Stimulated activated CD4-positive, alpha-beta T cell treated with anti-CD3 and anti-CD28 coated beads, TNF-alpha, amount 100 ng/mL, for 48 hours (primary cell): ENCODE measurements around the gene SH3BGRL3.
"Not testable (repeated sequence)": the region's sequence is repeated elsewhere in the genome, so short reads cannot be mapped to it uniquely, and the experiment has no call there.

Experiments used
- DNase-seq, 3 donors: peaks; one replicate each; pipeline ENCODE4 v3.0.0-alpha.2; 2020; ENCODE audit warnings: low read depth in 3 of 3

Gene SH3BGRL3

DNA sequence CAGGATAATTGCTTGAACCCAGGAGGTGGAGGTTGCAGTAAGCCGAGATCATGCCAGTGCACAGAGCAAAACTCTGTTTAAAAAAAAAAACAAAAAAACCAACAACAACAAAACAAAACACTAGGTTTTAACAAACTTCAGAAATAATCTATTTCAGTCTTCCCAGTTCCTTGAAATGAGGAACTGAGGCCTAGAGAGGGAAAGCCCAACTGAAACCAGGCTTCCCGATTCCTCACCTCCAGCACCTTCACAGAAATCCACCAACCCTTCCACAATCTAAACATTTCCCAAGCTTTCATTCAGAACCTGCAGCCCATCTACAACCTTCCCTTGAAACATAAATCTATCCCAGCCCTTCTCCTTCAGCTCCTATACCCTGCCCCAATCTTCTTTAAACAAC is 37.3 kb downstream of the SH3BGRL3 start:
- DNase-seq: no peak

DNA sequence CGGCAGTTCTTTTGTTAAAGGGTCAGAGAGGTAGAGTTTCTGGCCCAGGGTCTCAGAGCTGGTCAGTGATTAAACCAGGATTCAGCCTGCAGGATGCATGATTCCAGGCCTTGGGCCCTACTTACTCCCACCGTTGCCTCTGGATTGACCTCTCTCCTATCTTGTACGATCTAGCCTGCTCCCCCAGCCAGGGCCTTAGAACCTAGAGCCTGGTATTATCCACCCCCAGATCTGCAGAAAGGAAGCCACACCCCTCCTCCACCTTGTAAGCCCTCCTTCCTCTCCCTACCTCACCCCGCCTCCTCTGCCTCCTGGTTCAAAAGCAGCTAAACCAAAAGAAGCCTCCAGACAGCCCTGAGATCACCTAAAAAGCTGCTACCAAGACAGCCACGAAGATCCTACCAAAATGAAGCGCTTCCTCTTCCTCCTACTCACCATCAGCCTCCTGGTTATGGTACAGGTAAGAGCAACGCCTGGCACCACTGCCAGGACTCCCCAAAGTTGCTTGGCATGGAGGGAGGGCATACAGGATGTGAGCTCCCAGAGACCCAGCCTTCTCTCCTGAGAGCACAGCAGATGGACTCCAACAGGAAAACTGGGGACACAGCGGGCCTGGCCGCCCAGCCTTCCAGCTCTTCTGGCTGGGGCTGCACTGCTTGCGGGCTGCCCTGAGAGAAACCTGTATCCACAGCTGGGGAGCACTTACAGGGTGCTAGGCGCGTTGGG is 37.9 kb downstream of the SH3BGRL3 start, which contains the start of gene CD52:
CD52 (plus strand) TSS at position 347 of the 726 bp plus-strand sequence; CDS start at position 407, 60 bp downstream.
- peak in 2 of 3 donors; percentile 52 to 75 for DNase-seq

DNA sequence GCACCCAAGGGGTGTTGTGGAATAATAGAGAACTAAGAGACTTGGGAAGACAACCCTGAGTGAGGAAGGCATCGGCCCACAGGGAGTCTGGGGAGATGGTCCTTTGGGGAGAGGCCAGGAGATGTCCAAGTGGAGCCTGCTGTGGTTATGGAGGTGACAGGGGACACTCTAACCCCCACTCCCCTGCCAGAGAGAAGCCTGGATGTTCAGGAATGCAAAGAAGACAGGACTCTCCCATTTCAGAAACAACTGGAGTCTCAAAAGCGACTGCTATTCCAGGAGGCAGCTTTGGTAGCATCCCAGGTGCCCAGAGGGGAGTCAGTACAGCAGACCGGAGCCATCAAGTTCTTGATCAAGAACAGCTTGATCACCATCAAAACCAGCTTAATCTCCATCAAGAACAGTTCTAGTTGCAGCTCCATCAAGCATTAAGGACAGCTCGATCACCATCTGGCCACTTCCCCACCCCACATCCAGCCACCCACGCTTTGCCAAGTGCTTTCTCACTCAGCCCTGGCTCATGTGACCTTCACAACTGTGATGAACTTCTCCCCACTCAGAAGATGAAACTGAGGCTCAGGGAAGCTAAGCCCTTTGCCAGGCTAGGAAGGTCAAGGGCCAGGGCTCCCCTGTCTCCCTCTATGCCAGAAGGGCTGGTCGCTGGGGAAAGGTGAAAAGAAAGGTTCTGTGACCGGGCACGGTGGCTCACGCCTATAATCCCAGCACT is 38.6 kb downstream of the SH3BGRL3 start:
- no peak for DNase-seq

DNA sequence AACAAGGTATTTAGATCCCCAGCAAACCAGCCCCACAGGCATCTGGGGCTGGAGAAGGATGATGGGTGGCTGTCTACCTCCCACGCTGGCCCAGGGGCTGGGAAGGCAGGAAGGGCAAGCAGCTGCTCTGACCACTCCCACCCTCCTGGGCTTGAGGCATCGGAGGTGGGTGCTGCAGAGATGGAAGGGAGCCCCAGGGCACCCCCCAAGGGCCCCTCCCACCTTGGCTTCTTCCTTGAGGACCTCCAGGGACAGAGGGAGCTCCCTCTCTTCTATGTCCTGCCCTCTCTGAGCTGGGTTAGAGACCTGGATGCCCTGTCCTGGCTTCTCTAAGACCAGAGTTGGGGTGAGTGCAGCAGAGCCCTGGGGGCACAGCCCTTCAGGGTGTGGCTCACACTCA is 41.0 kb downstream of the SH3BGRL3 start:
- no peak for DNase-seq

DNA sequence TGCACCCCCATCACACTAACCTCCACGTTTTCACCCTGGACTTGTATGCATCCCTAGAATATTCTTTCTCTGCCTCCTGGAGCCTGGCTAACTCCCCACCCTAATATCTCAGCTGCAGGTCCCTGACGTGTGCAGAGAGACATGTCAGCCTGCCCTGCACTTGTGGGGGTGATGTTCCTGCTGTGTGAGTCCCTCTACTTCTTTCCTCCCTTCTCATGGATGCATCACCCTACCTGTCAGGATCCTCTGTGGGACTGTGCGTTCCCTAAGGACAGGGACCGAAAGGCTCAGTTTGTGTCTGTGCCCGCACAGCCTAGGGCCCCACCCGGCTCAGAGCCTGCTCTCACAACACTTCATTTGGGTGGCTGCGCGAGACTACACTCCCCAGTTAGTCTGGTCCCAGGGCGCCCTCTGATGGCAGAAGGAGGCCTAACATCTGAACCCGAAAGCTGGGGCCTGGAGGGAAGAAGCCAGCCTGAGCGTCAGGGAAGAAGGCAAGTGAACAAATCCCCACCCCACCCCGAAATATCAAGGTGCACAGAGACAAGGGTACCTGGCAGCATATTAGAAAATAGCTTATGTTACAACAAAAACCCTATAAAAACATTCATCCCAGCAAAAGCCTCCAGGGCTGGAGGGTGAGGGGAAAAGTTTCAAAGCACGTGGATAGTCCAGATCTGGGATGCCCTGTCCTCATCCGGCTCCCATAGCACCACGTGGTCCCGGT is 41.6 kb downstream of the SH3BGRL3 start:
- peak; percentile 90 to 98 (median 91) for DNase-seq

DNA sequence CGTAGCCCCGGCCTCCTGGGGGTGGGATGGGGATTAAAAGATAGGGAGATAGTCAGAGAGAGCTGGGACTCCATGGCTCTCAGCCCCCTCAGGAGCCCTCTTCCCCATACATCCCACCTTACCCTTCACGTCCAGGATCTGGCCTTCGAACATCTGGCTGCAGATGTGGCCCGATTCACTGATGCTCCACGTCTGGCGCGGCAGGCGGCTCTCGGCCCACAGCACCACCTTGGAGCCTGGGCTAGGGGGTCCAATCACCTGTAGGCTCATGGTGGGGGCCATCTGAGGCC is 42.1 kb downstream of the SH3BGRL3 start:
- DNase-seq: no peak

DNA sequence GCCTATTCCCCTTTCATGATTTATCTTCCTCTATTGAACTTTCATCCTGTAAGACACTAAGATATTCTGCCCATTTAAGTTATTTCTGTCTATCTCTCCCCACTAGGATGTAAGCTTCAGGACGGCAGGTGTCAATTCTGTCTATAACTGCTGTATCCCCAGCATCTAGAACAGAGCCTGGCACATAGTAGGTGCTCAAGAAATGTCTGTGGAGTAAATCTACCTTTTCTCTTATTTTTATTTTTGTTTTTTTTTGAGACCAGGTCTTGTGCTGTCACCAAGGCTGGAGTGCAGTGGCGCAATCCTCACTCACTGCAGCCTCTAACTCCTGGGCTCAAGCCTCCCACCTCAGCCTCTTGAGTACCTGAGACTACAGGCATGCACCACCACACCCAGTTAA is 43.5 kb downstream of the SH3BGRL3 start:
- no peak for DNase-seq

DNA sequence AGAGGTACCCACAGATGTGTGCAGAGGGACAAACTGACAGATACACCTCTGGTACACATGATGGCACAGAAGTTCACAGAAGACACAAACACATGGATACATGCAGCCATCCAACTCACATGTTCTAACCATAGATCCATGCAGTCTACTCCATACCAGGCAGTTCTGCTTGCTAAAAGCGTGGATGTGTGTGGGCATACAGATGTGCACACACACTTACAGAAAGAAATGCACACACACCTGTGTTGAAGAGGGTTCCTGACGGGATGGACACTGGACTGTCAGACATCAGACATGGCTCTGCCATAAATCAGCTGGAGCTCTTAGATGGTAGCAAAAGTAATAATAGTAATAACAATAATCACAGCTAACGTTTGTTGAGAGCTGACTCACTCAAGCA is 44.7 kb downstream of the SH3BGRL3 start:
- DNase-seq: no peak

DNA sequence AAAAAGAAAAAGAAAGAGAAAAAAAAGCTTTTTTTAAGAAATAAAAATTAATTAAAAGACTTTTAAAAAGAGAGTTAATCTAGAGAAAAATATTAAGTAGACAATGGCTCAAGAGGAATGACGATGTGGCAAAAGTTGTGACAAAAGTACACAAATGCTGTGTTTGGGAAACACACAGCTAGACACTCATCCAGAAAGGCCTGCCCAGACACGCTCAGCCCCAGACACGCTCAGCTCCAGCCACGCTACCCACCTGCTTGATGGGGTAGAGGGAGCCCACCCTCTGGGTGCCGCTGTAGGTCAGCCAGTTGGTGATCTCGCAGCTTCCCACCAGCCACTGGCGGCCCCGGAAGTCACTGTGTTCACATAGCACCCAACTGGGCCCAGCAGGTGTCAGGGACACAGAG is 48.1 kb downstream of the SH3BGRL3 start:
- no peak for DNase-seq

DNA sequence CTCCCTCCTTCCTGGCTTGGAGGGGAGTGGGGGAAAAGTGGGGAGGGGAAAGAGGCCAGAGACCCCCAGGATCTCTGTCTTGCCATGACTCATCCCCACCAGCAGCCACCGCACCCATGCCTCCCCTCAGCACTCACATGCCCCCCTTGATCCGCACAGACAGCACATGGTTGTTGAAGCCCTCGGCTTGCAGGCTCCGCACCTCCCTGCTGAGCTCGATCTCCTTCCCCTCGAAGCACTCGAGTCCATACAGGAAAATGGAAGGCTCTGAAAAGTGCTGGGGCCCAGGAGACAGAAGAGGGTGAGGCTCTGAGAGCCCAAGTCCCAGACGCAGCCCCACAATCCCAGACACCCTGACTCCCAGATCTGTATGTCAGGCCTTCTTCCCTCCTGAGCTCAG is 48.7 kb downstream of the SH3BGRL3 start:
- no peak for DNase-seq

DNA sequence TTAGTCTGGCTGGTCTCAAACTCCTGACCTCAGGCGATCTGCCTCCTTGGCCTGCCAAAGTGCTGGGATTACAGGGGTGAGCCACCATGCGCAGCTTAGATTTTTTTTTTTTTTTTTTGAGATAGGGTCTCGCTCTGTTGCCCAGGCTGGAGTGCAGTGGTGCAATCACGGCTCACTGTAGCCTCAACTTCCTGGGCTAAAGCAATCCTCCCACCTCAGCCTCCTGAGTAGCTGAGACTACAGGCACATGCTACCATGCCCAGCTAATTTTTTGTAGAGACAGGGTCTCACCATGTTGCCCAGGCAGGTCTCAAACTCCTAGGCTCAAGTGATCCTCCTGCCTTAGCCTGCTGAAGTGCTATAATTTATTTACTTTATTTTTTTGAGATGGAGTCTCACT is 49.5 kb downstream of the SH3BGRL3 start:
- DNase-seq: not testable (repeated sequence)

DNA sequence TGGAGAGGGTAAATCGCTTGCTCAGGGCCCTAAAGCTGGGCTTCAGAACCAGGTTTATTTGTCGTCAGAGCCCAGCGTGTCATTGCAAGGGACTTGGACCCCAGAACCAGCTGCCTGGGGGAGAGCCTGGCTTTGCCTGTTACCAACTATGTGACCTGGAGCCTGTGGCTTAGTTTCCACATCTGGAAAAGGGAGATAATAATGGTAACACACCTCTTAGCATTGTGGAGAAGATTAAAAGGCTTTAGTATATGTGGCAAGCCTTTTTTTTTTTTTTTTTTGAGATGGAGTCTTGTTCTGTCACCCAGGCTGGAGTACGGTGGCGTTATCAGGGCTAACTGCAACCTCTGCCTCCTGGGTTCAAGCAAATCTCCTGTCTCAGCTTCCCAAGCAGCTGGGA is 50.4 kb downstream of the SH3BGRL3 start:
- DNase-seq: no peak
